PFSK-1 (cell line): ENCODE data around the gene HEXA.

Experiments used
- FOXP2 ChIP-seq: optimal IDR thresholded peaks from 2 replicates; pipeline ENCODE3; 2011; ENCODE audit warnings: borderline replicate concordance, control low read depth, inconsistent platforms; ENCODE audit not compliant: insufficient read depth; ENCODE audit errors: extremely low read length, extremely low read depth
- POLR2AphosphoS5 ChIP-seq: IDR thresholded peaks from 2 replicates; pipeline ENCODE4 v1.6.1; 2012; ENCODE audit warnings: low read depth, mild to moderate bottlenecking, control low read depth, low read length, moderate library complexity
- SIN3A ChIP-seq: IDR thresholded peaks from 2 replicates; pipeline ENCODE4 v1.6.1; 2012; ENCODE audit warnings: mild to moderate bottlenecking, low read length, moderate library complexity, borderline replicate concordance; ENCODE audit not compliant: insufficient read depth
- TAF1 ChIP-seq: IDR thresholded peaks from 2 replicates; pipeline ENCODE4 v1.6.1; 2012; ENCODE audit warnings: low read length, control low read depth, borderline replicate concordance; ENCODE audit not compliant: insufficient read depth

Gene HEXA

DNA sequence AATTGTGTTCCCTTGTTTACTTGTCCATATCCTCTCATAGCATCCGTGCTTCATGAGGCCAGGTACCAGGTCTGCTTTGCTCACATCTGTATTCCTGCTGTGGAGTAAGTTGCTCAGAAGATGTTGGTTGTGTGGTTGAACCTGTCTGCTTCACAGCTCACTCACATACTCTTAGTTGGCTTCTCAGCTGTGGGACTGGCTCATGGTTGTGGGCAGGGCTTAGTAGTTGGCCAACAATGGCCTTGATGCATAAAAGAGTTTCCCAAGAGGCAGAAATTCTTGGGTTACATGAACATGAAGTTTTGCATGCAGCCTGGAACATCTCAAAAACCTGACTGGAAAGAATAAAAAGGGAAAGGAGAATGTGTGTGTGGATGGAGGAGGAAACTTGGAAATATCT, 72.9 kb downstream of the HEXA start:
- TF ChIP-seq POLR2AphosphoS5 (no peak), TAF1 (no peak), FOXP2 (no peak), SIN3A (no peak)
